GM19372 (cell line): ENCODE measurements around the gene C1QTNF3.
"Not testable (repeated sequence)": the region's sequence is repeated elsewhere in the genome, so short reads cannot be mapped to it uniquely, and the experiment has no call there.

ENCODE experiments used
- ATAC-seq: cut with Tn5 transposase; IDR thresholded peaks from one replicate; pipeline ENCODE4 v1.9.1; 2021; ENCODE audit warnings: mild to moderate bottlenecking, low read depth, moderate library complexity; ENCODE audit not compliant: unreplicated experiment

The C1QTNF3 gene

GRCh38 chr5:34053133-34053532 lies 10.1 kb upstream of the C1QTNF3 start:
- ATAC-seq: no peak

DNA sequence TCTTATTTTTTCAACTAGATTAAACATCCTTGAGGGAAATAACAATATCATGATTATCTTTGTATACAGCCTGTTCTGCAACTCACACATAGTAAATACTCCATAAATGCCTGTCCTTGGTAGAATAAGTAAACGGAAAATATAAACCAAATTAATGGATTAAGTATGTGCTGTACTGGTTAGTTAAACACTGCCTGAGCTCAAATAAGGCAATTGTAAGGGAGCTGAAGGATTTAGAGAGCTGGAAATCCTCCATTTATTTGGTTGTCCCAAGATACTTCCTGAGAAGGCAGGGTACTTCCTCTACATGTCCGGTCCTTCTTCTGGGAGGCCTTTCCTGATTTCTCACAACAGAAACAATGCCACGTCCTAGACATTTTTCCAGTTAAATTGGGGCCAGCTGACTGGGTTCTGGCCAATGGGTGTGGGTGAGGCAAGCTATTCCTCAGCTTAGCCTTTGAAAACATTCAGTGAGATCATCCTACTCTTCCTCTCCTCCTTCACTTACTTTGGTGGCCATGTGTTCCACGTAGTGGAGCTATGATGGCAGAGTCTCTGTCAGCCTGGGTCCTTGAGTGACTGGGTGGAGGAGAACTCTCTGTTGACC lies 8.5 kb upstream of the C1QTNF3 start:
- no peak for ATAC-seq

DNA sequence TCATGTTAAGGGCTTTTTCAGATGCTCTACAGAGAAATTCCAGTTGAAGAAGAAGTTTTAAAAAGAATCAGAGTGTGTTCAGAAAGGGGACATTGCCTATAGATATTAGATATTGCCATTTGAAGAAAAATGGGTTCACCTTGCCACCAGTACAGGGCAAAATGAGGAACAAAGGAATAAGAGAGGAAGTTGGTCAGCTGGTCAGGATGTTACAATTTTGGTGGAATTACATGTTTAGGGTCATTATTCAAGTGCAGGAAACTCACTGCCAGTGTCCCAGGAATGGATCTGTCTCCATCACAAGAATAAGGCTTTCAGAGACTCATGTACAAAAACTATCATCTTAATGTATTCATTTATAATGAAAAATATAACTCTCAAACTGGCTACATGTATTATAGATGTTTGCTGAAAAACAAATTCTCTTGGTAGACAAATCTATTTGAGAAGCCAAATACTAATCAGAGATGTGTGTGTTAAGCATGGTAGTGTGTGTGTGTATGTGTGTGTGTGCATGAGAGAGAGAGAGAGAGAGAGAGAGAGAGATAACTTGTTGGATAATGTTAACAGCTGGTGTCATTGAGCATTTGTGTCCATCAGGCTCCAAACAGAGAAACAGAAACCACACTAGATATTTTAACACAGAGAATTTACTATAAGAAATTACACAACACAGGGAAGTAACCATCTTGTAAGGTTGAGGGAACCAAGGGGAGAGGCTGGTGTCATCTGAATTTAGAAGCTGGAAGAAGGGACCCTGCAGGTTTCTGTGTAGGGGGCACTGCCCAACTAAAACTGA lies 5.0 kb upstream of the C1QTNF3 start:
- no peak for ATAC-seq

DNA sequence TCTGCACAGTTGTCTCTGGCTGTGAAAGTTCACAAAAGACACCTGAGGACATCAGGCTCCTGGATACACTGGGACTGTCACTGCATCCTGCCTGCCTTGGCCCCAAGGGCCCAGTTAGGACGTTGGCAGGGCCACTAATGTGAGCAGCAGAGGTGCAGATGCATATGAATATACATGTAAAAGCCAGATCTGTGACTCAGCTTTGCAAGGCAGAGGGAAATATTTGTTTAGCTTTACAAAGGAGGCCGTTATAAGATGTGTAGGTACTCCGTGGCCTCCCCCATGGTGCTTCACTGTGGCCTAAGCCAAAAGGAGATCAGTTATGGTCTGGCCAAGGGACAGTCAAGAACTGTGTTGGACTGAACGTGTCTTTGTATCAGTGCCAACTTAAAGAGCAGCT lies 4.1 kb upstream of the C1QTNF3 start:
- no peak for ATAC-seq

- no peak for ATAC-seq
Observed at GRCh38 chr5:34045996-34046395, 3.0 kb upstream of the C1QTNF3 start.

GRCh38 chr5:34045023-34045422 lies 2.0 kb upstream of the C1QTNF3 start:
- ATAC-seq: no peak

DNA sequence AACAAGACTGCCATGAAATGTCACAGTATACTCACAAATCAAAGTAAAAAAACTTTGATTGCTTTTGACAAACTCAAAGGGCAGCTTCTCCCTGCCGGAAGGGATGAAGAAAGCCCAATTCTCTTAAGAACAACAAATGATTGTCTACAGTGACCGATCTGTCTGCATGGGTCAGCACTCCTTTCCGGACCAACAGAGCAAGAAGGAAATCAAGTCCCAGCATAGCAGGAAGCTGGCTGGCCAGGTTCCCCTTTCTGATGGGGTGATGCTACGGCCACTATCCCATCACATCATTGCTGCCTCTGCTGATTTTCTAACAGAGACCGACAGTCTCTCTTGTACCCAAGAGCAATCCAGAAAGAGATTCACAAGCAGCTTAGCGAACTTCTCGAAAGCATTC lies 692 bp downstream of the C1QTNF3 start:
- no peak for ATAC-seq

DNA sequence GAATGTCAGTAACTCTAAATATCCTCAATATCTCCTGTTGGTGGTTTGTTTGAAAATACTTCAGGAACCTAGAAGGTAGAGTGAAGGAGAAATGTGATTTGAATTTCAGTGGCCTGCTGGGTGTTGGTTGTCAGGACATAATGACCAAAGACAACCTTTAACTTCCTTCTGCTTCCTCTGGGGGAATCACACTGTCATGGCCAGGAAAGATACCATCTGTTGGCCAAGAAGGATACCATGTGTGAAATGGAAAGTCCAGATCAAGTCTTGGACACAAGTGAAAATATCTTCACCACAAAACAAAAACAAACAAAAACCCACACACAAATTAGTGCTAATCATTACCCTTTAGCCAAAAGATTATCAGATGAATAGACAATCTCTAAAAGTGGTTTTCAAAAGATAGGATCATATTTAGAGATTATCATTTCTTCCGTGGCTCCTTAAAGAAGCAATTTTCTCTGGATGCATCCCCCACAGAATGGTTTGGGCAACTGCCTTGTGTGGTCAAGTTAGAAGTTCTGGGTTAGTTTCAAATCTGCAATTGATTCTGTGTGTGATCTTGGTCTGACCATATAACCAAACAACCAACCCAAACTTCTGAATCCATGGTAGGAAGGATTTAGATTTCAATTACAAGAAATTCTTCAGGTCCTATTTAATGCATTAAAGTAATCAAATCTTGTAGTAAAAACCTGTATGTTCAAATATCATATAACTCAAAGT lies 1.6 kb downstream of the C1QTNF3 start:
- no peak for ATAC-seq

GRCh38 chr5:34040472-34040871 lies 2.5 kb downstream of the C1QTNF3 start:
- ATAC-seq: no peak

GRCh38 chr5:34039398-34040157 lies 3.4 kb downstream of the C1QTNF3 start:
- no peak for ATAC-seq

- no peak for ATAC-seq
Observed at GRCh38 chr5:34038838-34039237, 4.2 kb downstream of the C1QTNF3 start.

- no peak for ATAC-seq
Observed at GRCh38 chr5:34038390-34038789, 4.6 kb downstream of the C1QTNF3 start.

DNA sequence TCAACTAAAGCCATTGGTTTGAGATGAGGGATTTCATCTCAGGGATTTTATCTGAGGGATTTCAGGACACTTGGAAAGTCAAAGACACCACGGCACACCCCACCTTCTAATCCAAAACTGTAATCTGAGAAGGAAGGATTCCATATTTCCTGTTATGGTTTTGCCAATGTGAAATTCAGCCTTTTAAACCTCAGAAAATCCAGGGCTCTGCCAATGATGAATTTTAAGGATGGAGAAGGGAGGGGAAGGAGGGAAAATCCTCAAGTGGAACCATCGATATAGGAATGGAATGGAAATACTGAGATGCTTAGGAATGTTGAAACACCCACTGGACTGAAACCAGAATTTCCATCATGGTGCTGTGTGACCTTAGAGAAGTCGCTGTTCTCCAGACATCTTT lies 5.3 kb downstream of the C1QTNF3 start:
- ATAC-seq: no peak

DNA sequence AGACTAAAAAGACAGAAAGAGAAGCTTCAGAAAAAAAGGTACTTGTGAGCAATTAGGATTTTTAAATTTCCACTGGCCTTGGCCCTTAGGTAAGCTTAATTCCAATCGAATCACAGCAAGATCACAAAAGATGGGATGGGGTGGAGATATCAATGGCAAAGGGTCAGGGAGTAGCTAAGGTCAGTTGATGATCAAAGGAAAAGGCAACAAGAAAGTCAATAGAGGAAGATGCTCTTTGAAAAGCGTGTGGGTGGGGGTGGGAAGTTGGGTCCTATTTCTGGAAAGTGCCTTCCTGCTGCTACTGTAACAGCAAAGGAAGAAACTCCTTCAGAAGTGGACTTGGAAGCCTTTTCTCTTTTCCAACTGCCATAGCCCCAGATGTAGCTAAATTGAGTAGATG lies 7.3 kb downstream of the C1QTNF3 start:
- no peak for ATAC-seq

DNA sequence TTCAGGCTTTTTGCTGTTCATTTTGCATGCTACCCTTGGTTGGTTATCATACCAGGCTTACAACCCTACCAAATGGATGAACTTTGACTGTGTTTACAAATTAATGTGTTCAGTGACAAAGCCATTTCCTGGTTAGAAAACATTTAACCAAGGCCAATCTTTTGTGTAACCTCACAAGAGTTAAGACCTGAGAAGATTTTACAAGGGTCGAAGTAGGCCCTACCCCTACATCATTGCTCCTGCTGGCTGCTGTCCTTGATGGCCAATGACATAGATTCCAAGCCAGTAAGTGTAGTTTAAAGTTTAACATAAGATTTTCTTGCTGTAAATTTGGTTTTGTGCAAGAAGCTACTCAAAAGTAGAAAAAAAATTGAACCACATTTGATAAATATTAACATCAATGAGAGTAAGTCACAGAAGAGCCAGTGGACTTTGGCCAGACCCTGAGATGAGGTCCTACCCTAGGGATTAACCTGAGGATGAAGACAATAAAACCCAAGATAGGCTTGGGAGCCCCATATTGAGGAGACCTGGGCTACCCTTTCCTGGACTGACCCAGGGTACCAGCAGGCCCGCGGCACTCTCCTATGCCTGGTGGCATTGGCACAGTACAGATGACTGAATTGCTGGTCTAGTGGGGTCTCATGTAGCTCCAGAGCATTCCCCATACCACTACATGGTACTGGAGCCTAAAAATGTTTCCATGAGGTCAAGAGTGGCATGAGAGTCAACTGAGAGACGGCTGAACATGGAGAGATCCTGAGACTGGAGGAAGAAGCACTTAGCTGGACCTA lies 8.3 kb downstream of the C1QTNF3 start:
- no peak for ATAC-seq

GRCh38 chr5:34031966-34032365 lies 11.0 kb downstream of the C1QTNF3 start:
- ATAC-seq: no peak

DNA sequence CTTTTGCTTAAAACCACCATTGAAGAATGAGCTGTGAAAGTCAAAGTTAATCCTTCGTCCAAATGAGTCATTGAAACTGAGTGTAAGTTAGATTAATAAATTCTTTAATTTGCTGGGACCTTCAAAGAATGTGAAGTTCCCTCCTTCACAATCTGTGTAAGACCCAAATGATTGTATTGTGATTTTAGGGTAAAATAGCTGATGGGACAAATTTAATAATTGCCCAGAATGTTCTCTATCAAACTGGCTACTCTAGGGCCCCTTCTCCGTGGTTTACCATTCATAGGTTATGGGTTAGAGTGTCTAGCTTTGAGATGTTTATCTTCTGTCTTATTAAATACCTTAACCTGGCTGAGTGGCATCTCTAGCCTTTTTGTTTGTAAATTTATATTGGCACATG lies 11.9 kb downstream of the C1QTNF3 start:
- no peak for ATAC-seq

- not testable (repeated sequence) for ATAC-seq
Observed at GRCh38 chr5:34030585-34030984, 12.4 kb downstream of the C1QTNF3 start.

DNA sequence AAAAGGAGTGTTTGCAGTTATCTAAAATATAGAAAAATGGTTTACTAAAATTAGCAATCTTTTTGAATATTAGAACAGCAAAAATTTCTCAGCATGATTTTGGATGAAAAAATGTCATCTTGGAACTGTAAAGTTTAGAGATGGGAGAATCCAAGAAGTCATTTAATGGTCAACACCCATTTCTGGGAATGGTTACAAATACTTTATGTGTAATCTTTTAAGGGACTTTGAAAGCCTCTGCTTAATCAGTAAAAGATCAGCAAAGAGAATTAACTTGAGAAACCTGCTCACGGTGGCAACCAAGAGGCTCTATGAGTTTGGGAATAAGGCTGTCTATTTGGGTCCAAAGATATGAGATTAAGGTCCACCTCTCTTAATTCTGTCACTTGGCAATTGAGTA lies 13.0 kb downstream of the C1QTNF3 start:
- no peak for ATAC-seq

DNA sequence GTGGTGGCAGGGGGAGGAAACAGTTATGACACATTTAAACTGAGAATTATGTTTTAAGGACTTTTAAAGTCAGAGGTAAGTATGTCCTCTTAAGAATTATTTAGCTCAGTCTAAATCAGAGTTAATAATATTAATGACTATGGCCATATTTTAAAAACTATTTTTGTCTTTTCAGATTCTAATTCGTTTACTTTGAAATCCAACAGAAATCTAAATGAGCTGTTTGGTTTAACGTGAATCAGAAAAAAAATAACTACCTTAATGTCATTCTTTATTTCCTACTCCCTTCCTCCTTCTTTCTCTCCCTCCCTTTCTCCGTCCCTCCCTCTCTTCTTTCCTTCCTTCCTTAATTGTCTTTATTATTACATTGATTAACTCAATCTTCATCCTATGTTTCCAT lies 14.7 kb downstream of the C1QTNF3 start:
- ATAC-seq: no peak
